HG02571 (cell line): Measurements from ENCODE around the gene GPC3.
"Not testable (repeated sequence)": the region's sequence is repeated elsewhere in the genome, so short reads cannot be mapped to it uniquely, and the experiment has no call there.

Experiments used
- ATAC-seq: cut with Tn5 transposase; IDR thresholded peaks from one replicate; pipeline ENCODE4 v1.9.1; 2021; ENCODE audit warnings: mild to moderate bottlenecking, moderate library complexity; ENCODE audit not compliant: unreplicated experiment

The GPC3 gene

DNA sequence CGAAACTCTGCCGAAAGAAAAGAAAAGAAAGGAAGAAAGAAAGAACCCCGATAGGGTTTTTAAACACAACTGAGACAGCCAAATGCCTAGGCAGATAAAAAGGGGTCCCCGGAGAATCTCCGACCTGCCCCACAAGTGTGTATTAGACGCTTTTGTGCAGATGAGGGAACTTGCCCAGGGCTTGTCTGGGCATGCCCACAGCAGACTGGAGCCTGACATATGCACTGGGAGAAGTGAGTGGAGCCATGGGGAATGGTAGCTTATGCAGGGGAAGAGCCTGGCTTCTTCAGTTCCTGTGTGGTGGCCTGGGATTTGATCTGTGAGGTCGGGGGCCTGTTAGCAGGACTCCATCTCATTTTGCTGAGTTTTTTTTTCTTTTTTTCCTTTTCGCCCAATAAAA lies 199.0 kb downstream of the GPC3 start:
- ATAC-seq: no peak

GRCh38 chrX:133783274-133783673 lies 202.1 kb downstream of the GPC3 start:
- ATAC-seq: peak; percentile 87

- ATAC-seq: no peak
These were observed 204.2 kb downstream of the GPC3 start for GRCh38 chrX:133781174-133781573.

GRCh38 chrX:133776072-133776471 lies 209.3 kb downstream of the GPC3 start:
- ATAC-seq: no peak

- ATAC-seq: no peak
These were observed 210.6 kb downstream of the GPC3 start for GRCh38 chrX:133774807-133775206.

DNA sequence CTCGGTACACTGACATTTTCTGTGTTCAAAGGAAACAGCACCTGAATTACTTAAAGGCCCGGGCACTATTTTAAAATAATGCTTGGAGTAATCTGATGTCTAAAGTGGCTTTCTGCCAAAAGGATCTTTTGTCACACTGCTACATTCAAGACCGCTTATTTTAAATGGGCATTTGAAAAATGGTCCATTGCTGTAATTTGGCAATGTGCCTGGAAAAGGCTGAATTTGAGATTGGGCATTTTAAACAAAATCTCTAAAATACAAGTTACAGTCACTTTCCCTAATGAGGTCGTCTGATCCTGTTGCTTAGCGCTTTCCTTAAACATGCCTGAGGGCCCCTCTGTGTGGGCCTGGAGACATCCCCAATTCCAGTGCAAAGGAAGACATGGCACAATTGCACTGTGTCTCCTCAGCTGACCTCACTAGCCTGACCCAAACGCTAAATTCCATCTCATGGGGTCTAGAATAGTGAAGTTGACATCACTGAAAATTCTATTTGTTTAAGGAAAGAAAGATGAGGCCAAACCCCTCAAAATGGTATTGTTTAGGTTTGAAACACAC lies 214.2 kb downstream of the GPC3 start:
- ATAC-seq: no peak

DNA sequence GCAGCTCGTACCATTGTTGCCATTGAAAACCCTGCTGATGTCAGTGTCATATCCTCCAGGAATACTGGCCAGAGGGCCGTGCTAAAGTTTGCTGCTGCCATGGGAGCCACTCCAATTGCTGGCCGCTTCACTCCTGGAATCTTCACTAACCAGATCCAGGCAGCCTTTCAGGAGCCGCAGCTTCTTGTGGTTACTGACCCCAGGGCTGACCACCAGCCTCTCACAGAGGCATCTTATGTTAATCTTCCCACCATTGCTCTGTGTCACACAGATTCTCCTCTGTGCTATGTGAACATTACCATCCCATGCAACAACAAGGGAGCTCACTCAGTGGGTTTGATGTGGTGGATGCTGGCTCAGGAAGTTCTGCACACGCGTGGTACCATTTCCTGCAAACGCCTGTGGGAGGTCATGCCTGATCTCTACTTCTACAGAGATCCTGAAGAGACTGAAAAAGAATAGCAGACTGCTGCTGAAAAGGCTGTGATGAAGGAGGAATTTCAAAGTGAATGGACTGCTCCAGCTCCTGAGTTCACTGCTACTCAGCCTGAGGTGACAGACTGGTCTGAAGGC lies 222.3 kb downstream of the GPC3 start:
- not testable (repeated sequence) for ATAC-seq

DNA sequence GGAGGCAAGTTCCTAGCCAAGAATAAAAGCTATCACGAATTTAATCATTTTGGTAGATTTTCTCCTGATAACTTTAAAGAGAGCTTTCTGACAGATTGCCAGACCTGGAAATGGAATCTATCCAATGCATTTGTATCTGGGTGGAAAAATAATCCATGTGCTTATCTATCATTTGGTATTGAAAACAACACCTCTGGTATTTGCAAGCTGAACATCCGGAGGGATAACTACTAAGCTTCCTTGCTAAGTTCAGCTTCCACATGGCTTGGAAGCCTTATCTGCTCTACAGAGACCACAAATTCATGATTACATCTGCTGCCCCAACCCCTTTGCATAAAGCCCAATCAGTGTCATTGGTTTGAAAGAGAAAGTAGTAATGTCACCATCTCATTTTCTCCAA lies 230.7 kb downstream of the GPC3 start:
- no peak for ATAC-seq

DNA sequence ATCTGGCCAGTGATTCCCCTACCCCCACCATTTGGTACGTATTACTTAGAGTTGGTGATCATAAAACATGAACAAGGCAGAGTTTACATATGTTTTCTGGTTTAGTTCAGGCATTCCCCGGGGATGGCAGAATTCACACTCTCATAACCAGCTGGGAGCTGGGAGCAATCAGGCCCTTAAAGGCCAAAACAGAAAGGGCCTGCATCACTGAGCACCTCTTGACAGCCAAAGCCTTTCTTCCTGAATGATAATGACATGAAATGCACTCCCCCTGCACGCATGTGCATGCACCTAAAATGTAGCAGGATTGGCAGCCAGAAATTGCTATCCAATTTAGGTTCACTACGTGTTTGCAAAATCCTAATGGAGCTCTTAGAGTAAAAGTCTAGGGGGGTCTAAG lies 235.4 kb downstream of the GPC3 start:
- no peak for ATAC-seq

GRCh38 chrX:133749370-133749769 lies 236.0 kb downstream of the GPC3 start:
- ATAC-seq: no peak

DNA sequence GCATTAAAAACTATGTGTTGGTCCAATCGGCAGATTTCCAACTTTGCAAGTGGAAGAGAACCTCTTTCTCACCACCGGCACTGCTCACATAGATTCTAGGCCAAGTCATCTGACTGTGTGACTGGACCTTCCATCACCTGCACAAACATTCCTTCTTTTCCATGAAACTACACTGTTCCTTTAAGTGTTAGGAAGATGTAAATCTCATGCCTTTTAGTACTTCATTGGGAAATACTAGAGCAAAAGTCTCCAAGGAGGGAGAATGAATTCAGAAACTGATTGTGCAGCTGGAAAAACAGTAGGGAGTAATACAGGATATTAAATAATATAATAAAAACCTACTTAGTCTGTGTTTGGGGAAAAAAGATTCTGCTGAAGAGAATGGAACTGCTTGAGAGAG lies 238.2 kb downstream of the GPC3 start:
- ATAC-seq: no peak

- ATAC-seq: no peak
These were observed 238.8 kb downstream of the GPC3 start for GRCh38 chrX:133746593-133746992.

DNA sequence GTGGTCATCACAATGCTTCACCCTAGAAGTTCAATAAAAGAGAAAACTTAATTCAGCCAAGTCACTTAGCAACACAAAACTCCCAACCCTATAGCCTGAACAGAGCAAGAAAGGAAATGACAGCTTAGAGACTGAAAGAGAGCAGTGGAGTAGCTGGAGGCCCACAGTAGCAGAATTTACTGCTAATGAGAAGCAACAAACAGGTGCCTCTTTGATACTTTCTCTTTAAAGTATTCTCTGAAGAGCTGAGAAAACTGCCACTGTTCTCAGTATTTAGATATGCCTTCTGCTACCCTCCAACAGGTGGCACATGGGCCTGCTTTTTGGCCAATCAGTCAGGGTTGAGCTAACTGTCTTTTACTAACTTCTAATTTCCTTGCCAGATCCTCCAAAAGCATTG lies 240.0 kb downstream of the GPC3 start:
- ATAC-seq: peak; percentile 69

DNA sequence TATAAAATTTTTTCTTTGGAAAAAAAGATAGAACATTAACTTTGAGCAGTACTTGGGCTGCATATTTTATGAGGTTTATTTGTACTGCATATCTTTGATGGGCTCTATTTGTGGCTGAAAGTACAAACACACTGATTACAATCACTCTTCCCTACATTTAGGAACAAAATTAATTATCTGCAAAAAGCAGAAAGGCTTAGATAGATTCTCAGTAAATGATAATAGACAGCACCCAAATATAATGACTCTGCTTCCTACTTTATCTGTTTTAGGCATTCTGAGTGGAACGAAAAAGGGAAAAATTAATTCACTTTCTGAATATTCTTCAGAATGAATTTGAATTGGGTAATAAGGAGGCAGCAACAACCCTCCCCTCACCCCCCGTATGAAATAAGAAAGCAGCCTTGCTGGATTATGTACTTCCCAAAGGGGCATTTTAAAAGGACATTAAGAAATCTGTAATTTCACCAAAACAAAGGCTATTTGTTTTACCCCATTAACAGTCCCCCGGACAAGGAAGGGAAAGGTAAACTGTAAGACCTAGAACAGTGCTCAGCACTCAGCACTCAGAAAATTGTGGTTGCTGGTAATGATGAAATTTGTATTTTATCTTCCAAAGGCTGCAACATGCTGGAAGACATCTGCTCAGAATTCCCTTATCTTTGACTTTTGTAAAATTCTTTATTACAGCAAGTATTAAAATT lies 242.6 kb downstream of the GPC3 start:
- ATAC-seq: no peak

DNA sequence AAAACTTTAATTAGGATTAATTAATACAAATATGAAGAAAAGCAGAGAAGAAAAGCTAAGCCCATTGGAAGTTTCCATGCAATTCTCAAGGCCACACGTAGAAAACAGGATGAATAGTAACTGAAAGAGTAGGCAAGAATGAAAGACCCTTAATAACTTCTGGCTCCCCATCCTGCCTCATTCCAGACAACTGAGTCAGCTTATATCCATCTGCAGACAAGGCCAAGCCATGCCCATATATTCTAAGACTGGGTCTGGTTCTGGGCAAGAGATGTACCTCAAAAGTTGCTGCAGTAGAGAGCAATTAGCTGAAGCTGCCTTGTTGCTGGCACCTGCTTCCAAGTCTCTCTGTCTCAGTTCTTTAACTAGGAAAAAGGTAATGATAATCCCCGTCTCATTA lies 244.1 kb downstream of the GPC3 start:
- ATAC-seq: no peak

- no peak for ATAC-seq
These were observed 258.8 kb downstream of the GPC3 start for GRCh38 chrX:133726642-133727041.

GRCh38 chrX:133726211-133726630 lies 259.2 kb downstream of the GPC3 start:
- no peak for ATAC-seq

DNA sequence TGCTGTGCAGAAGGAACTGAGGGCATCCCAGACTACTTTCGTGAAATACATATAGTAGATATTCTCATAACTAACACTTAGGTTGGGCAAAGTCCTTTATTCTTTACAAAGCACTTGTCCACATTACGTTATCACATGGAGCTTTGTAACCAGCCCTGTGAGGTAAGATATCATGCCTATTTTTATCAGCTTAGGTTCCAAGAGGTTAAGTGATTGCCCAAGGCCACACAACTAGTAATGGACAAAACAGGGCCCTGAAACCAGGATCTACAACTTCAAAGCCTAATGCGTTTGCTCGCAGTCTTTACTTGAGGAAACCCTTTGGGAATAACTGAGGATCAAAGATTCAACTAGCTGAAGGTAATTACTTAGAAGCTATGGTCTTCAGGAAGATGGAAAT lies 261.5 kb downstream of the GPC3 start:
- no peak for ATAC-seq

DNA sequence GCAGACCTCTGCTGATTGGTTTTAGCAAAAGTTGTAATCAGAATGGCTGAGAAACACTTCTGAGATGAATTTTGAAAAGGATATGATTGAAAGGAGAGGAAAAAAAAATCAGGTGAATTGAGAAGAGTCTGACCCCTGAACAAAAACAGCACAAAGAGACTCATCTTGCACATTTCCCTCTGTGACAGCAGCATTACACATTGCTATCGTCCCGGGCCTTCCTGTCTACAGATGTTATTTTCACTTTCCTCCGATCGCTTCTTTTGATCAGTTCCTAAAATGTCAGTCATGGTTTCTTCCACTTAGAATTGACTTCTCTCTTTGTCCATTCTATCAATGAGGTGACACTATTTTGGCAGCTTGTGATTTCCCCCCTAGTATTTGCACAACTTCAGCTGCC lies 262.6 kb downstream of the GPC3 start:
- no peak for ATAC-seq

DNA sequence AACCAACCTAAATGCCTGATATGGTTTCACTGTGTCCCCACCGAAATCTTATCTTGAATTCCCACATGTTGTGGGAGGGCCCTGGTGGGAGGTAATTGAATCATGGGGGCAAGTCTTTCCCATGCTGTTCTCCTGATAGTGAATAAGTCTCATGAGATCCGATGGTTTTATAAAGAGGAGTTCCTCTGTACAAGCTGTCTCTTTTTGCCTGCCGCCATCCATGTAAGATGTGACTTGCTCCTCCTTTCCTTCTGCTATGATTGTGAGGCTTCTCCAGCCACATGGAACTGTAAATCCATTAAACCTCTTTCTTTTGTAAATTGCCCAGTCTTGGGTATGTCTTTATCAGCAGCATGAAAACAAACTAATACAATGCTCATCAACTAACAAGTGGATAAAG lies 265.1 kb downstream of the GPC3 start:
- not testable (repeated sequence) for ATAC-seq

- no peak for ATAC-seq
These were observed 269.7 kb downstream of the GPC3 start for GRCh38 chrX:133715715-133716114.

- no peak for ATAC-seq
These were observed 275.9 kb downstream of the GPC3 start for GRCh38 chrX:133709501-133709900.

GRCh38 chrX:133706890-133707289 lies 278.5 kb downstream of the GPC3 start:
- no peak for ATAC-seq
